ENCODE data around the gene TM7SF2.
"Not testable (repeated sequence)": the region's sequence is repeated elsewhere in the genome, so short reads cannot be mapped to it uniquely, and the experiment has no call there.

TM7SF2 gene

GRCh38 chr11:65114538-65115171 is 3.0 kb downstream of the TM7SF2 start:
- no peak for DNase-seq (ENCODE audit: low read depth in 2 of 2, low spot score in 1 of 2)

- DNase-seq (ENCODE audit: low read depth in 2 of 2, low spot score in 1 of 2) = no peak
These were observed 3.9 kb downstream of the TM7SF2 start for GRCh38 chr11:65115361-65116082.

- DNase-seq (ENCODE audit: low read depth in 2 of 2, low spot score in 1 of 2) = no peak
These were observed 4.9 kb downstream of the TM7SF2 start for GRCh38 chr11:65116370-65117205.

GRCh38 chr11:65117206-65118096 is 5.8 kb downstream of the TM7SF2 start, which contains the start of gene ZNHIT2:
TSS of gene ZNHIT2 (minus strand) at chr11:65117701. CDS start at chr11:65117653, 48 bp downstream.
- DNase-seq (ENCODE audit: low read depth in 2 of 2, low spot score in 1 of 2) = peak; percentile 98 to 99

DNA sequence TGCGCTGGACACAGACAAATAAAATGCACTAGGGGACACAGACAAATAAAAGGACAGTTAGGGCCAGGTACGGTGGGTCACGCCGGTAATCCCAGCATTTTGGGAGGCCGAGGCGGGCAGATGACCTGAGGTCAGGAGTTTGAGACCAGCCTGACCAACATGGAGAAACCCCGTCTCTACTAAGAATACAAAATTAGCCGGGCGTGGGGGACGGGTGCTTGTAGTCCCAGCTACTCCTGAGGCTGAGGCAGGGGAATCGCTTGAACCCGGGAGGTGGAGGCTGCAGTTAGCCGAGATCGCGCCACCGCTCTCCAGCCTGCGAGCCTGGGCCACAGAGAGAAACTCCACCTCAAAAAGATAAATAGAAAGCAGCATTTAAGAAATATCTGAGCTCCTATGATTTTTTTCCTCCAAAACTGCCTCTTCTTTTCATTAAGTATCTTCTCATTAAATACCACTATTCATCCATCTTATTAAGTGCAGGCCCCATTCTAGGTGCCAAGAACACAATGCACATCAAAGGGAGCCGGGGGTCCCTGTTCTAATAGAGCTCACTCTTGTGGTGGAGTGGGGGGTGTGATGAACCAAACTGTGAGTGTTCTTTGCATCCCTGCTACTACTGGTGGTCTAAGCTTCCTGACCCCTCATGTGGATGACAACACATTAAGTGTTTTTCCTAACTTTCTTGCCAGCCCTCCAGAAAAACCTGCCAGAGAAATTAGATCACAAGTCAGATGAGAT is 6.6 kb downstream of the TM7SF2 start:
- no peak for DNase-seq (ENCODE audit: low read depth in 2 of 2, low spot score in 1 of 2)

DNA sequence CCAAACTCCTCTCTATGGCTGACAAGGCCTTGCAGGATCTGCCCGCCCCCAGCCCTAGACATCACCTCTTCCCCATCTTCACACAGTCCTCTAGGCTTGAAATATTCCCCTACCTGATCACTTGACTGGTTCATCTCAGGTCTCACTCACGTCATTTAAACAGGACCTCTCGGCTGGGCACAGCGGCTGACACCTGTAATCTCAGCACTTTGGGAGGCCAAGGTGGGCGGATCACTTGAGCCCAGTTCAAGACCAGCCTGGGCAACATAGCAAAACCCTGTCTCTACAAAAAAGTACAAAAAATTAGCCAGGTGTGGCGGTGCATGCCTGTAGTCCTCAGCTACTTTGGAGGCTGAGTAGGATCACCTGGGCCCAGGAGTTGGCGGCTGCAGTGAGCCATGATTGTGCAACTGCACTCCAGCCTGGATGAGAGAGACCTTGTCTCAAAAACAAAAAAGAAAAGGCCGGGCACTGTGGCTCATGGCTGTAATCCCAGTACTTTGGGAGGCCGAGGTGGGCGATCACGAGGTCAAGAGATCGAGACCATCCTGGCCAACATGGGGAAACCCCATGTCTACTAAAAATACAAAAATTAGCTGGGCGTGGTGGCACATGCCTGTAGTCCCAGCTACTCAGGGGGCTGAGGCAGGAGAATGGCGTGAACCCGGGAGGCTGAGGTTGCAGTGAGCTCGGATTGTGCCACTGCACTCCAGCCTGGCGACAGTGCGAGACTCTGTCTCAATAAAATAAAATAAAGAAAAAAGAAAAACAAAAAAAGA is 7.4 kb downstream of the TM7SF2 start:
- not testable (repeated sequence) for DNase-seq (ENCODE audit: low read depth in 2 of 2, low spot score in 1 of 2)

DNA sequence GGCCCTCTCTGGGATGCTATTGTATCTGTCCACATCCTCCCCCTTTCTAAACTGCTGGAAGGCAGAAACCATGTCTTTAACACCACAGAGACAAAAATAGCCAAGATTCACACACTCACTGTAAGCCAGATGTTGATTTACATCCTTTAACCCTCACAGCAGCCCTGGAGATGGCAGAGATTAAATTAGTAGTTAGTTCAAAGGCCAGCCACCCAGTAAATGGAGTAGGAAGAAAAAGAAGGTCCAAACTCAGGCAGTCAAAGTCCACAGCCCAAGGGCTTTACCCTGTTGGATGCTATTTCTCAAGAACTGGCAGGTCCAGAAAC is 8.0 kb downstream of the TM7SF2 start:
- no peak for DNase-seq (ENCODE audit: low read depth in 2 of 2, low spot score in 1 of 2)

GRCh38 chr11:65120831-65121230 is 9.2 kb downstream of the TM7SF2 start:
- DNase-seq (ENCODE audit: low read depth in 2 of 2, low spot score in 1 of 2) = no peak

DNA sequence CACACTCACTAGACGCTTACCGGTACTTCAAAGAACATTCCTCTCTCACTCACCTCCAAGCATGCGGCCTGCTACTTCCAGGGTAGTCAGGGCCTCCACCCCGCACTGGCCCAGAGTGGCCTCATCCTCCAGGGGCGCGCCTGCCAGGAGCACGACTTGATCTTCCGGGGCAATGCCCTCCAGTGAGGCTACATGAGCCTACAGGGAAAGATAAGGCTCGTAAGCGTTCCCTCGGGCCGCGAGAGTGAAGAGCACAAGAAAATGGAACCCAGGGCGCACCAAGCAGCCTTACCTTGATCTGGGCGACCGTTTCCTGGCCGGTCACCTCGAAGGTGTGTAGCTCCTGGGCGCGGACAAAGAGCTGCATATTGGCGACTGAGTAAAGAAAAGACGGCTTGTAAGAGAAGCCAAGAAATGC is 9.8 kb downstream of the TM7SF2 start:
- DNase-seq (ENCODE audit: low read depth in 2 of 2, low spot score in 1 of 2) = no peak

GRCh38 chr11:65121865-65122696 is 10.4 kb downstream of the TM7SF2 start, which contains the start of the genes FAU and MRPL49:
TSS of gene FAU (minus strand) at chr11:65122134. CDS start at chr11:65121813, 321 bp downstream.
TSS of gene MRPL49 (plus strand) at chr11:65122321. CDS start at chr11:65122347, 26 bp downstream.
- DNase-seq (ENCODE audit: low read depth in 2 of 2, low spot score in 1 of 2) = peak; percentile 96 to 98

DNA sequence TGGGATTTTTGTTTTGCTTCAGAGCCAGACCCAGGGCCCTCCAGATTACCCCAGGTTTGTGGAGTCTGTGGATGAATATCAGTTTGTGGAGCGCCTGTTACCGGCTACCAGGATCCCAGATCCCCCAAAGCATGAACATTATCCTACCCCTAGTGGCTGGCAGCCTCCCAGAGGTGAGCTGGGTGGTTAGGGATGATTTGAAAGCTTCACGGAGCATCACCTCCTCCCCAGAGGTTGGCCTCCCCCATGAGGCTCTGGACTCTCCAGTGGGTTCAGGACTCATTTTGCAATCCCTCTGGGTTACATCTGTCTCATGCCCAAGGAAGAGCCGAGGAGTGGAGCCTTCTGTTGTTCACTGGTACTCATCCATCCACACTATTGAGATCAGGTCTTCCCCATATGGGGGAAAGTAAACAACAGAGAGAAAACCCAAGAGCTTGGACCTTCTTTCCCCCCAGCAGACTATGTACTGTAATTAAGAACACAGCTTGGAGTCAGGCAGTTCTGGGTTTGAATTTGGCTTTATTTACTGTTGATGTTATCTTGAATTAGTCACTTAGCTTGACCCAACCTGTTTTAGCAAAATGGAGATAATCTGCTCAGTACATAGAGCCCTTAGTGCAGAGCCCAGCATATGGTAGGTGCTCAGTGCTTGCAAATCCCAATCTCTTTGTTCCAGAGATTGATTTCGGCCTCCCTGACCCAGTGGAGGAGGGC is 13.0 kb downstream of the TM7SF2 start:
- no peak for DNase-seq (ENCODE audit: low read depth in 2 of 2, low spot score in 1 of 2)

GRCh38 chr11:65125197-65126056 is 13.8 kb downstream of the TM7SF2 start:
- no peak for DNase-seq (ENCODE audit: low read depth in 2 of 2, low spot score in 1 of 2)

DNA sequence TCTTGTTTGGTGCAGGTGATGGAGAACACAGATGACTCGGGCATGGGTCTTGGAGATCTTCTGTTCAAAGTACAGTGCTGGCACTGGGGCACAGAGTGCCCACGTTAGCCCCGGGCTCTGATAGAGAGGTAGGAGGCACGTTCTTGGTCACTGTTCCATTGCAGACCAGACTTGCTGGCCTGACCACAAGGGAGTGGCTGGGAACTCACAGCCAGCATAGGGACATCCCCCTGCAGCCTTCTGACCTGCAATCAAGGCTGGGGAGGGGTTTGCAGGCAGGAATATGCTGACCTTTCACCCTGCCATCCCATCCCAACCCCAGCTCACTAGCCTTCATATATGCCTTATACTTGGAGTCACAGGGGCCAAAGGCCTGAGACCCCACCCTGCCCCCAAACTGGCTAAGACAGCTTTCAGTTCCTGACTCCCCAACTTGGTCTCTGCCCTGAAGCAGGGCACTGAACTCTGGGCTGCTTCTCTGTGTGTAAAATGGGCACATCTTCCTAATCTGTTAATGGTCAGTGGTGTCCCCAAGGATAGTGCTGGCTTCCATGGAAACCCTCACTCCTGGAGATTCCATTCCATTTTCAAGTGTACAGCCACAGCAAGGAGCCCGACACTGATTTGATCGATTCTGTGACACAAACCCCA is 15.1 kb downstream of the TM7SF2 start:
- no peak for DNase-seq (ENCODE audit: low read depth in 2 of 2, low spot score in 1 of 2)

DNA sequence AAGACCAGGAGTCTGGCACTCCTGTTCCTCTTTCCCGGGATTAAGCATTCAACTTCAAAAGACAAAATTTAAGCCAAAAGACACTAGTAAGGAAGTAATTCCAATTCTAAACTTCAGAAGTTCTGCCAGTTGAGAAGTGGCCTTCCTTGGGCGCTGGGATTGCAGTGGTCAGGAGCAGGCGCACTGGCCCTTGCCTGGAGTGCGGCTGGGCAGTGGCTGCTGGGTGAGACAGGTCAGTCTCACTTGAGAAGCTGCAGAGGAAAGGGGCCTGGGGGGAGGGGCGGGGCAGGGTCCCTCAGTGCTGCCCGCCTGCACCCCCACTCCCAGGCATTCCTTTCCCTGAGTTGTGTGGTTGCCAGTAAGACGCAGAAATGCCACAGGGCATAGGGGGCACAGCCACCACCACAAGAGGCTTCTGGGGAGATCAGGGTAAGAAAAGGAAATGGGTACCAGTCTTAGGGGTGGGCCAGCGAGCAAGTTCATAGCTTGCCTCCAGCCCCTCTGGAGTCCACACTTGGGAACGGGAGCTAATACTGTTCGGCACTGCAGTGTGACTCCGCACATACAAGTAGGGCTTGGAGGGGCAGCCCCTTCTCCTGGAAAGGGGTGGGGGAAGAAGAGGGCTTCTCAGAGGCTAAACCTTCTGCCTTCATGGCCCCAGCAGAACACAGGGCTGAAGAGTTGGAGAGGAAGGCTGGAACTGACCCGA is 16.0 kb downstream of the TM7SF2 start:
- DNase-seq (ENCODE audit: low read depth in 2 of 2, low spot score in 1 of 2) = no peak
